ENCODE data around the gene LTBR. TPM values are rescaled to one million over a fixed set of nuclear protein-coding genes. Genes with fewer than 3 reads are reported as not detected.

Gene LTBR
- total RNA-seq, 1 donor from 2014 or later, result 55.8 TPM

DNA sequence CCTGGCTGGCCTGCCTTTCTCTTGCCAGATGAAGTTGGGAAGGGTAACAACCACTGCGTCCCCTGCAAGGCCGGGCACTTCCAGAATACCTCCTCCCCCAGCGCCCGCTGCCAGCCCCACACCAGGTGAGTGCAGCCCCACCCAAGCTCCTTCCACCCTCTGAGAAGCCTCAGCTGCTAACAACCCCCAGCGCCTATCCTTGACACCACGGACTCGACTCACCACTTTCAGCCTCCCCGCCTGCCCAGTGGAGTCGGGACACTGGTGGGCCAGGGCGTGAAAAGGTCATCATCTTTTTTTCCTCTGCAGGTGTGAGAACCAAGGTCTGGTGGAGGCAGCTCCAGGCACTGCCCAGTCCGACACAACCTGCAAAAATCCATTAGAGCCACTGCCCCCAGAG is 2.1 kb downstream of the LTBR start:
- TF ChIP-seq, protein P1, sequence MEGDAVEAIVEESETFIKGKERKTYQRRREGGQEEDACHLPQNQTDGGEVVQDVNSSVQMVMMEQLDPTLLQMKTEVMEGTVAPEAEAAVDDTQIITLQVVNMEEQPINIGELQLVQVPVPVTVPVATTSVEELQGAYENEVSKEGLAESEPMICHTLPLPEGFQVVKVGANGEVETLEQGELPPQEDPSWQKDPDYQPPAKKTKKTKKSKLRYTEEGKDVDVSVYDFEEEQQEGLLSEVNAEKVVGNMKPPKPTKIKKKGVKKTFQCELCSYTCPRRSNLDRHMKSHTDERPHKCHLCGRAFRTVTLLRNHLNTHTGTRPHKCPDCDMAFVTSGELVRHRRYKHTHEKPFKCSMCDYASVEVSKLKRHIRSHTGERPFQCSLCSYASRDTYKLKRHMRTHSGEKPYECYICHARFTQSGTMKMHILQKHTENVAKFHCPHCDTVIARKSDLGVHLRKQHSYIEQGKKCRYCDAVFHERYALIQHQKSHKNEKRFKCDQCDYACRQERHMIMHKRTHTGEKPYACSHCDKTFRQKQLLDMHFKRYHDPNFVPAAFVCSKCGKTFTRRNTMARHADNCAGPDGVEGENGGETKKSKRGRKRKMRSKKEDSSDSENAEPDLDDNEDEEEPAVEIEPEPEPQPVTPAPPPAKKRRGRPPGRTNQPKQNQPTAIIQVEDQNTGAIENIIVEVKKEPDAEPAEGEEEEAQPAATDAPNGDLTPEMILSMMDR (IDR thresholded peaks at IDR 0.05; ENCODE audit: insufficient read depth, low read length, severe bottlenecking), result no peak
- no peaks in the 10 kb centered on the region for H3K27me3 ChIP-seq (ENCODE audit: control insufficient read depth, insufficient read depth, low read length)
- peaks cover 33% of the 10 kb centered on the region for H3K36me3 ChIP-seq (ENCODE audit: control insufficient read depth, insufficient read depth, low read length)
- FAIRE-seq, result no peak
- DNase-seq (ENCODE audit: low read depth), result no peak
- no peak overlapping the region for H3K4me3 ChIP-seq (ENCODE audit: low read depth, low read length)

DNA sequence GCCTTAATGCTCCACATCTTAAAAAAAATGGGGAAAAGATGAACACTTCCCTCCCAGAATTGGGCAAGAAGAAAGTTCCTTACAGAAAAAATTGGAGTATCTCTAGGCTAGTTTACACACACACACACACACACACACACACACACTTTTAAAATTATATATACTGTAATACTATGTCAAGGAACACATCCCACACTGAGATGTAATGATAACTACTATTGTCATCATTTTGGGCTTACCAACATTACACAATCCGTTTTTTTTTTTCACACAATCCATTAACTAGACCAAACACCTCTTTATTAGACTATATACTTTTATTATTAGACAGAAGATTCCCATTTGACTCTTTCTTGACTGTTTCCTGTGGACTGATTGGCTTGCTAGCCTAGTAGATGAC is 2.5 kb downstream of the LTBR start:
- FAIRE-seq (no peak), DNase-seq (ENCODE audit: low read depth) (no peak)
- Histone ChIP-seq H3K27me3 (ENCODE audit: control insufficient read depth, insufficient read depth, low read length) (no peaks in the 10 kb centered on the region), H3K36me3 (ENCODE audit: control insufficient read depth, insufficient read depth, low read length) (peaks cover 33% of the 10 kb centered on the region), H3K4me3 (ENCODE audit: low read depth, low read length) (no peak overlapping the region)
- TF ChIP-seq, protein P1 (IDR thresholded peaks at IDR 0.05; ENCODE audit: insufficient read depth, low read length, severe bottlenecking), result no peak

DNA sequence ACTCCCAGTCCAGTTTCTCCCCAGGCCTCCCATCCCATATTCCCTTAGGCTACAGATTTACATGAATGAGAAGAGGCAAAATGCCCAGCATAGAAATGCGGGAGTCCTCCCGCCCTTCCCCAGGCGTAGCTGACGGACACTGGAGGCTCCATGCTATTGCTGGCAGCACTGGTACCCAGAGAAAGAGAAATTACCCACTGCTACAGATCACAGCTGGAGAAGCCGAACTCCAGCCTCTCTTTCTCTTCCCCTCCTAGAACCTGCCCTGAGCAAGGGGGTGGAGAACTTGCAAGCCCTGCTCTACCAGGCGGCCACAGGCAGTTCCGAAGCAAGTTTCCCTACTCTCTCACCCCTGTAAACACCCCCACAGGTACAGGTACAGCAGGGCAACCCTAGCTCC is 3.6 kb downstream of the LTBR start:
- H3K27me3 ChIP-seq (ENCODE audit: control insufficient read depth, insufficient read depth, low read length), result no peaks in the 10 kb centered on the region
- H3K36me3 ChIP-seq (ENCODE audit: control insufficient read depth, insufficient read depth, low read length), result peaks cover 33% of the 10 kb centered on the region
- FAIRE-seq (no peak), DNase-seq (ENCODE audit: low read depth) (no peak)
- TF ChIP-seq, protein P1 (IDR thresholded peaks at IDR 0.05; ENCODE audit: insufficient read depth, low read length, severe bottlenecking), result no peak
- no peak overlapping the region for H3K4me3 ChIP-seq (ENCODE audit: low read depth, low read length)

DNA sequence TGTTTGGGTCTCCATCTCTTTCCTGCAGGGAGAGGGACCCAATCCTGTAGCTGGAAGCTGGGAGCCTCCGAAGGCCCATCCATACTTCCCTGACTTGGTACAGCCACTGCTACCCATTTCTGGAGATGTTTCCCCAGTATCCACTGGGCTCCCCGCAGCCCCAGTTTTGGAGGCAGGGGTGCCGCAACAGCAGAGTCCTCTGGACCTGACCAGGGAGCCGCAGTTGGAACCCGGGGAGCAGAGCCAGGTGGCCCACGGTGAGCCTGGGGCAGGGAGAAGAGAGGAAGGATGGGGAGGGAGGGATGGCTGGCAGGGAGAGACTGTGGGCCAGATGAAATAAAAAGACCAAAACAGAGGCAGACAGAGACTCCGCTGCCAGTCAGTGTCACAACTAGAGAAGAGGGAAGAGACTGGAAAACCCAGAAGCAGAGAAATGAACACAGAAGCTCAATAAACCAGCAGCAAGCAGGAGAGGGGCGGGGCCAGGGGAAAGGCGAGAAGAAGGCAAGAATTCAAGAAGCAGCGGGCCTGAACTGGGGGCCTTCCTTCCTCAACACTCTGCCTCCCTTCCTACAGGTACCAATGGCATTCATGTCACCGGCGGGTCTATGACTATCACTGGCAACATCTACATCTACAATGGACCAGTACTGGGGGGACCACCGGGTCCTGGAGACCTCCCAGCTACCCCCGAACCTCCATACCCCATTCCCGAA is 6.3 kb downstream of the LTBR start:
- TF ChIP-seq, protein P1 (IDR thresholded peaks at IDR 0.05; ENCODE audit: insufficient read depth, low read length, severe bottlenecking), result no peak
- FAIRE-seq, result no peak
- no peak for DNase-seq (ENCODE audit: low read depth)
- H3K4me3 ChIP-seq (ENCODE audit: low read depth, low read length), result no peak overlapping the region
- peaks cover 32% of the 10 kb centered on the region for H3K36me3 ChIP-seq (ENCODE audit: control insufficient read depth, insufficient read depth, low read length)
- H3K27me3 ChIP-seq (ENCODE audit: control insufficient read depth, insufficient read depth, low read length), result no peaks in the 10 kb centered on the region

DNA sequence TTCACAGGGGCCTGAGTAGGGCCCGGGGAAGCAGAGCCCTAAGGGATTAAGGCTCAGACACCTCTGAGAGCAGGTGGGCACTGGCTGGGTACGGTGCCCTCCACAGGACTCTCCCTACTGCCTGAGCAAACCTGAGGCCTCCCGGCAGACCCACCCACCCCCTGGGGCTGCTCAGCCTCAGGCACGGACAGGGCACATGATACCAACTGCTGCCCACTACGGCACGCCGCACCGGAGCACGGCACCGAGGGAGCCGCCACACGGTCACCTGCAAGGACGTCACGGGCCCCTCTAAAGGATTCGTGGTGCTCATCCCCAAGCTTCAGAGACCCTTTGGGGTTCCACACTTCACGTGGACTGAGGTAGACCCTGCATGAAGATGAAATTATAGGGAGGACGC is 7.1 kb downstream of the LTBR start:
- TF ChIP-seq, protein P1 (IDR thresholded peaks at IDR 0.05; ENCODE audit: insufficient read depth, low read length, severe bottlenecking), result no peak
- Histone ChIP-seq H3K27me3 (ENCODE audit: control insufficient read depth, insufficient read depth, low read length) (no peaks in the 10 kb centered on the region), H3K4me3 (ENCODE audit: low read depth, low read length) (no peak overlapping the region), H3K36me3 (ENCODE audit: control insufficient read depth, insufficient read depth, low read length) (peaks cover 28% of the 10 kb centered on the region)
- no peak for FAIRE-seq
- DNase-seq (ENCODE audit: low read depth), result no peak

DNA sequence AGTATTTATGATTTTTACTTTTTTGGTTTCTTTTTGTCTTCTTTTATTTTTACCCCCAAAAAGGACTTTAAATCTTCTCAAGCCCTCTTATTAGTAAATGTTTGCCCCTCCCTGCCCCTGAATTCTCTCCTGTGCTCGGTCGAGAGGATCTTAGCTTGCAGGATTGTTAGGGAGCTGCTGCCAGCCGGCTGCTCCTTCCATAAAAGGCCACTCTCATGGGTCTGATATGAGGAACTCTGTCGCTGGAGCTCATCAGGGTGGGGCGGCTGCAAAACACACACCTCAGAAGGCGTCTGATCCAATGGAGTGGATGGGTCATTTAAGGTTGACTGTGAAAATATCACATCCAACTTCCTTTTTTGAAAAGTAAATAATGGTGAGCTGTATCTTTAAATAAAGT is 8.5 kb downstream of the LTBR start:
- Histone ChIP-seq H3K36me3 (ENCODE audit: control insufficient read depth, insufficient read depth, low read length) (peaks cover 22% of the 10 kb centered on the region), H3K27me3 (ENCODE audit: control insufficient read depth, insufficient read depth, low read length) (no peaks in the 10 kb centered on the region), H3K4me3 (ENCODE audit: low read depth, low read length) (no peak overlapping the region)
- FAIRE-seq, result no peak
- DNase-seq (ENCODE audit: low read depth), result no peak
- TF ChIP-seq, protein P1 (IDR thresholded peaks at IDR 0.05; ENCODE audit: insufficient read depth, low read length, severe bottlenecking), result no peak
